ENCODE data around the gene DCLK1.

Gene DCLK1

GRCh38 chr13:35817642-35818607 is 313.3 kb downstream of the DCLK1 start:
- no peak for DNase-seq

- no peak for DNase-seq
Observed at GRCh38 chr13:35814605-35815011, 316.6 kb downstream of the DCLK1 start.

- DNase-seq = no peak
Observed at GRCh38 chr13:35812736-35813135, 318.4 kb downstream of the DCLK1 start.

GRCh38 chr13:35810321-35810720 is 320.9 kb downstream of the DCLK1 start:
- DNase-seq = no peak

GRCh38 chr13:35808846-35809245 is 322.3 kb downstream of the DCLK1 start:
- no peak for DNase-seq

GRCh38 chr13:35804901-35805300 is 326.3 kb downstream of the DCLK1 start:
- DNase-seq = no peak

GRCh38 chr13:35797991-35798390 is 333.2 kb downstream of the DCLK1 start:
- no peak for DNase-seq

GRCh38 chr13:35797244-35797643 is 333.9 kb downstream of the DCLK1 start:
- DNase-seq = no peak

- DNase-seq = no peak
Observed at GRCh38 chr13:35796623-35797022, 334.6 kb downstream of the DCLK1 start.

- no peak for DNase-seq
Observed at GRCh38 chr13:35794734-35795389, 336.3 kb downstream of the DCLK1 start.

GRCh38 chr13:35793823-35794222 is 337.4 kb downstream of the DCLK1 start:
- no peak for DNase-seq

GRCh38 chr13:35792911-35793310 is 338.3 kb downstream of the DCLK1 start:
- no peak for DNase-seq

GRCh38 chr13:35792021-35792420 is 339.2 kb downstream of the DCLK1 start:
- DNase-seq = no peak

GRCh38 chr13:35791184-35791851 is 339.9 kb downstream of the DCLK1 start:
- no peak for DNase-seq

- peak; percentile 21 to 39 for DNase-seq
Observed at GRCh38 chr13:35789335-35790165, 341.6 kb downstream of the DCLK1 start.

GRCh38 chr13:35787937-35788336 is 343.2 kb downstream of the DCLK1 start:
- no peak for DNase-seq

- DNase-seq = no peak
Observed at GRCh38 chr13:35785576-35786303, 345.4 kb downstream of the DCLK1 start.

- DNase-seq = no peak
Observed at GRCh38 chr13:35784286-35784951, 346.8 kb downstream of the DCLK1 start.

- no peak for DNase-seq
Observed at GRCh38 chr13:35782793-35783192, 348.4 kb downstream of the DCLK1 start.

GRCh38 chr13:35781036-35782000 is 349.9 kb downstream of the DCLK1 start:
- DNase-seq = no peak

All from Kasumi-1 (cell line).